IMR-90 (cell line): ENCODE measurements around the gene ABCF1. TPM values are rescaled to one million over a fixed set of nuclear protein-coding genes. Genes with fewer than 3 reads are reported as not detected.

Experiments used
- ATAC-seq: fragments of 200-7000 bp; cut with Tn5 transposase; 2 replicates; pipeline ENCODE4 v1.9.1; 2020; ENCODE audit warnings: low read depth, mild to moderate bottlenecking, moderate library complexity
- BruUV-seq: library from RNA; stranded (reverse); fragments of 400-500 nt; replicated peaks from 2 replicates; lab custom pipeline; 2021; lab: Mats Ljungman, UMichigan
- CTCF ChIA-PET: fragments of 300-600 bp; formaldehyde crosslinking; extraction: SDS; loops from one replicate; lab custom pipeline; 2021; ENCODE audit warnings: antibody characterized with exemption; lab: Yijun Ruan, JAX
- POLR2A ChIA-PET: fragments of 300-600 bp; sonication (Branson Sonifier 250); formaldehyde crosslinking; loops from one replicate; lab custom pipeline; 2022; ENCODE audit warnings: antibody characterized with exemption; ENCODE audit not compliant: unreplicated experiment; lab: Charles Lee
- DNase-seq: peaks from one replicate; pipeline ENCODE4 v3.0.0; 2013
- H2AFZ ChIP-seq: replicated peaks from 2 replicates; pipeline ENCODE3; 2013; ENCODE audit warnings: low read length, mild to moderate bottlenecking; ENCODE audit not compliant: poor library complexity
- H2AK5ac ChIP-seq: 2 replicates; pipeline ENCODE4 v1.6.1; 2013; ENCODE audit warnings: low read depth, low read length, inconsistent platforms
- H2AK9ac ChIP-seq: replicated peaks from 2 replicates; pipeline ENCODE3; 2013; ENCODE audit warnings: mild to moderate bottlenecking, low read depth, low read length, moderate library complexity; ENCODE audit not compliant: poor library complexity
- H2BK120ac ChIP-seq: 2 replicates; pipeline ENCODE4 v1.6.1; 2013; ENCODE audit warnings: low read depth, low read length, inconsistent platforms
- H2BK15ac ChIP-seq: 3 replicates; pipeline ENCODE4 v1.6.1; 2013; ENCODE audit warnings: low read depth, low read length, inconsistent platforms
- H2BK20ac ChIP-seq: 2 replicates; pipeline ENCODE4 v1.6.1; 2013; ENCODE audit warnings: low read depth, mild to moderate bottlenecking, inconsistent platforms, low read length, moderate library complexity
- H2BK5ac ChIP-seq: 2 replicates; pipeline ENCODE4 v1.6.1; 2013; ENCODE audit warnings: mild to moderate bottlenecking, low read depth, low read length, inconsistent platforms; ENCODE audit not compliant: poor library complexity, severe bottlenecking
- H3K14ac ChIP-seq: replicated peaks from 2 replicates; pipeline ENCODE4 v1.6.1; 2013; ENCODE audit warnings: low read depth, low read length, inconsistent platforms
- H3K18ac ChIP-seq: 2 replicates; pipeline ENCODE4 v1.6.1; 2013; ENCODE audit warnings: low read depth, low read length, control low read depth
- H3K23ac ChIP-seq: 2 replicates; pipeline ENCODE4 v1.6.1; 2013; ENCODE audit warnings: low read depth, low read length, inconsistent platforms
- H3K27ac ChIP-seq: 2 replicates; pipeline ENCODE4 v1.5.1; 2013; ENCODE audit warnings: mild to moderate bottlenecking, control low read depth, low read length; ENCODE audit not compliant: insufficient read depth
- H3K27me3 ChIP-seq: 2 replicates; pipeline ENCODE4 v1.6.1; 2013; ENCODE audit warnings: low read length; ENCODE audit not compliant: control insufficient read depth, insufficient read depth
- H3K36me3 ChIP-seq: 2 replicates; pipeline ENCODE4 v1.6.1; 2013; ENCODE audit warnings: low read length, mixed read lengths; ENCODE audit not compliant: control insufficient read depth, insufficient read depth
- H3K4ac ChIP-seq: 2 replicates; pipeline ENCODE4 v1.6.1; 2013; ENCODE audit warnings: low read depth, low read length, inconsistent platforms
- H3K4me1 ChIP-seq: 2 replicates; pipeline ENCODE4 v1.6.1; 2013; ENCODE audit warnings: low read length, mixed read lengths; ENCODE audit not compliant: control insufficient read depth, insufficient read depth
- H3K4me2 ChIP-seq: 2 replicates; pipeline ENCODE4 v1.6.1; 2013; ENCODE audit warnings: low read depth, mild to moderate bottlenecking, control low read depth, low read length, moderate library complexity
- H3K4me3 ChIP-seq: 2 replicates; pipeline ENCODE4 v1.5.1; 2013; ENCODE audit warnings: low read depth, mild to moderate bottlenecking, control low read depth, low read length, moderate library complexity; ENCODE audit not compliant: insufficient read depth
- H3K56ac ChIP-seq: 2 replicates; pipeline ENCODE4 v1.6.1; 2013; ENCODE audit warnings: low read length, inconsistent platforms; ENCODE audit not compliant: insufficient read depth; ENCODE audit errors: extremely low read depth
- H3K79me1 ChIP-seq, 2 experiments: 2 replicates each; pipeline ENCODE4 v1.6.1; 2013; ENCODE audit warnings: low read length in 2 of 2, inconsistent platforms in 1 of 2, low read depth in 1 of 2
- H3K9ac ChIP-seq: 2 replicates; pipeline ENCODE4 v1.6.1; 2013; ENCODE audit warnings: low read depth, low read length, control low read depth
- H3K9me1 ChIP-seq: 2 replicates; pipeline ENCODE4 v1.6.1; 2013; ENCODE audit warnings: low read length, inconsistent platforms; ENCODE audit not compliant: insufficient read depth
- H3K9me3 ChIP-seq: 2 replicates; pipeline ENCODE4 v1.6.1; 2013; ENCODE audit warnings: low read length; ENCODE audit not compliant: control insufficient read depth, insufficient read depth
- H4K20me1 ChIP-seq: 2 replicates; pipeline ENCODE4 v1.6.1; 2013; ENCODE audit warnings: low read length, inconsistent platforms; ENCODE audit not compliant: insufficient read depth
- H4K5ac ChIP-seq: 2 replicates; pipeline ENCODE4 v1.6.1; 2013; ENCODE audit warnings: mild to moderate bottlenecking, low read depth, low read length, control low read depth
- H4K8ac ChIP-seq, 2 experiments: 2 replicates each; pipeline ENCODE4 v1.6.1; 2013; ENCODE audit warnings: low read depth in 2 of 2, low read length in 2 of 2, control low read depth in 1 of 2, inconsistent platforms in 1 of 2
- H4K91ac ChIP-seq: 2 replicates; pipeline ENCODE4 v1.6.1; 2013; ENCODE audit warnings: low read depth, low read length, inconsistent platforms; ENCODE audit not compliant: insufficient read depth
- BHLHE40 ChIP-seq: fragments of 150-350 bp; IDR thresholded peaks from 2 replicates; pipeline ENCODE4 v1.6.1; 2016; ENCODE audit warnings: mild to moderate bottlenecking, low read depth, low read length
- CEBPB ChIP-seq: IDR thresholded peaks from 2 replicates; pipeline ENCODE4 v1.6.1; 2012; ENCODE audit warnings: low read depth, low read length, improper control_type of control experiment
- CTCF ChIP-seq: conservative IDR thresholded peaks from 2 replicates; pipeline ENCODE4 v1.5.1; 2012; ENCODE audit warnings: mild to moderate bottlenecking, low read depth, low read length, improper control_type of control experiment
- ELK1 ChIP-seq: fragments of 150-350 bp; IDR thresholded peaks from 2 replicates; pipeline ENCODE4 v1.6.1; 2016; ENCODE audit warnings: low read depth, mild to moderate bottlenecking, low read length, moderate library complexity, borderline replicate concordance
- MAZ ChIP-seq: IDR thresholded peaks from 2 replicates; pipeline ENCODE4 v1.6.1; 2012; ENCODE audit warnings: low read depth, mild to moderate bottlenecking, low read length, improper control_type of control experiment, moderate library complexity, borderline replicate concordance
- RAD21 ChIP-seq: IDR thresholded peaks from 2 replicates; pipeline ENCODE4 v1.6.1; 2012; ENCODE audit warnings: low read length, improper control_type of control experiment
- USF2 ChIP-seq: fragments of 150-350 bp; IDR thresholded peaks from 2 replicates; pipeline ENCODE4 v1.6.1; 2017; ENCODE audit warnings: mild to moderate bottlenecking, antibody characterized with exemption, low read length, low read depth
- WGBS, 2 experiments: methylation state at CpG; one replicate each; pipeline versions ENCODE4 v1.1.5 to v1.1.7; 2013; ENCODE audit warnings: missing lambda C conversion rate in 2 of 2; ENCODE audit not compliant: insufficient read length in 1 of 2; ENCODE audit errors: extremely low coverage in 2 of 2; 5-methylcytosine and 5-hydroxymethylcytosine counted together
- dilution Hi-C: fragments of 300-500 bp; cut with HindIII; formaldehyde crosslinking; loops from one replicate; pipeline ENCODE4 v1.14.3; 2018; ENCODE audit warnings: low sequenced_read_pairs; ENCODE audit not compliant: unreplicated experiment
- in situ Hi-C: fragments of 300-500 bp; cut with MboI; formaldehyde crosslinking; loops from 3 replicates; pipeline ENCODE4 v1.14.3; 2019; ENCODE audit warnings: low sequenced_read_pairs, inconsistent platforms, mixed read lengths
- intact Hi-C: fragments of 100-400 bp; cut with micrococcal nuclease; formaldehyde crosslinking; loops from 2 replicates; pipeline ENCODE4 v1.10.0; 2022
- polyA plus RNA-seq, 3 experiments: library from polyadenylated mRNA; depleted of rRNA; stranded (reverse); fragments of >200 nt; gene quantifications; 2 replicates each; pipeline ENCODE4 v1.2.3, GENCODE V29; 2012; ENCODE audit warnings: low replicate concordance in 1 of 3
- total RNA-seq: library from RNA; depleted of rRNA; stranded (reverse); fragments of >200 nt; gene quantifications from 2 replicates; pipeline ENCODE4 v1.2.3, GENCODE V29; 2012

The ABCF1 gene
- total and polyA plus RNA-seq, 2 of the 4 experiments (the other 2 are of a cell fraction): 39.1 to 48.6 TPM

DNA sequence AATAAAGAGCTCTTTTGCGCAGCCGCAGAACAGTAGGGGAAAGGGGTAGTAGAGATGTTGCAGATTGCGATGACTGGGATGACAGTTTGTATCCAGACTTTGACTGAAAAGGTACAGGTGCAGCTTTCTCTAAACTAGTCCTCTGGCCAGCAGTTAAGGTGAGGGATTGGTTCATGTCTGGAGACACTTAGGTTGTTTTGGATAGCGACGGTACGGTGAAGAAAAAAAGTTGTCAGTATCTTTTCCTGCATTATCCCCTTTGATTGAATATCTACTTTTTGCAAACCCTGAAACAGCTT lies 13.6 kb upstream of the ABCF1 start:
- H2AK5ac ChIP-seq: peak overlapping the region; percentile 87
- H3K9ac ChIP-seq: peak overlapping the region; percentile 97
- H3K4ac ChIP-seq: peak overlapping the region; percentile 98; the same call in 1 of the 2 replicates
- H3K36me3 ChIP-seq: peaks cover 25% of the 10 kb centered on the region
- no peak for TF ChIP-seq RAD21
- no peak for TF ChIP-seq MAZ
- TF ChIP-seq USF2: no peak
- TF ChIP-seq CEBPB: no peak
- TF ChIP-seq CTCF: no peak
- TF ChIP-seq ELK1: no peak
- TF ChIP-seq BHLHE40: no peak
- H4K20me1 ChIP-seq: peaks cover 4% of the 10 kb centered on the region; the same call in 1 of the 2 replicates
- ChIA-PET POLR2A (interaction anchor here (0.7 kb wide), 1 partner anchor 10 kb away, joined by 6 read pairs; no protein-coding TSS in a partner anchor), CTCF (interaction anchor here (1.1 kb wide), 1 partner anchor 16 kb away, joined by 3 read pairs; no protein-coding TSS in a partner anchor)
- no peak overlapping the region for H2BK15ac ChIP-seq
- H3K27ac ChIP-seq: peak overlapping the region; percentile 96
- peaks cover 2% of the 10 kb centered on the region for H3K4me1 ChIP-seq
- in situ Hi-C loops: no loop called here
- BruUV-seq: no TSS peak
- H3K9me1 ChIP-seq: peaks cover 6% of the 10 kb centered on the region; the same call in 1 of the 2 replicates
- H3K9me3 ChIP-seq: no peaks in the 10 kb centered on the region
- peak overlapping the region; percentile 95 for H3K14ac ChIP-seq
- H3K79me1 ChIP-seq: peaks cover 14 to 75% of the 10 kb centered on the region in 2 experiments
- peak overlapping the region; percentile 98 for H2AK9ac ChIP-seq
- peak overlapping the region; percentile 84; the same call in 1 of the 2 replicates for H3K23ac ChIP-seq
- ATAC-seq (no peak), DNase-seq (no peak)
- peak overlapping the region; percentile 87; the same call in 1 of the 2 replicates for H3K56ac ChIP-seq
- H3K4me3 ChIP-seq: peak overlapping the region; percentile 94
- dilution Hi-C loops: no loop called here
- peak overlapping the region; percentile 84; the same call in 1 of the 2 replicates for H2BK120ac ChIP-seq
- WGBS, 2 experiments: 13% methylated on average over 1 of the region's 6 CpGs; no CpG with 5 or more reads in 1 of the 2 experiments
- peak overlapping the region; percentile 71 to 98; a peak in 3 of 4 replicates for H4K8ac ChIP-seq
- peak overlapping the region; percentile 82 for H2BK5ac ChIP-seq
- intact Hi-C loops: loop anchor here (1.0 kb wide), 1 partner anchor 14 kb away; the partner anchor contains the start of gene ABCF1
- H4K5ac ChIP-seq: peak overlapping the region; percentile 98; the same call in 1 of the 2 replicates
- no peak overlapping the region for H3K18ac ChIP-seq
- no peak overlapping the region for H2BK20ac ChIP-seq
- peak overlapping the region; percentile 96 for H3K4me2 ChIP-seq
- H3K27me3 ChIP-seq: no peaks in the 10 kb centered on the region
- peak overlapping the region; percentile 97 for H2AFZ ChIP-seq
- H4K91ac ChIP-seq: peak overlapping the region; percentile 91
